ENCODE results near the gene PRAMEF7. TPM values are rescaled to one million over a fixed set of nuclear protein-coding genes. Genes with fewer than 3 reads are reported as not detected.
"Not testable (repeated sequence)": the region's sequence is repeated elsewhere in the genome, so short reads cannot be mapped to it uniquely, and the experiment has no call there.

PRAMEF7 gene
- total RNA-seq, 1 donor from 2014 or later, result not detected

GRCh38 chr1:12947480-12947879, 31.1 kb downstream of the PRAMEF7 start, which contains the start of gene PRAMEF6:
Gene PRAMEF6 (minus strand): TSS chr1:12947580. CDS start chr1:12942518, 5,062 bp downstream.
- not testable (repeated sequence) for H3K27ac ChIP-seq; H3K27ac Mint-ChIP-seq; H3K27me3 Mint-ChIP-seq (ENCODE audit: insufficient read depth, low read depth)

More at GRCh38 chr1:12947480-12947879, 31.1 kb downstream of the PRAMEF7 start, which contains the start of gene PRAMEF6:
- not testable (repeated sequence) for H3K36me3 Mint-ChIP-seq; H3K9ac ChIP-seq; DNase-seq (ENCODE audit: low spot score); H4K20me1 ChIP-seq (ENCODE audit: low read depth); H3K9me3 ChIP-seq (ENCODE audit: low read depth); H2AFZ ChIP-seq (replicated peaks); H3K27me3 ChIP-seq; H3K4me1 Mint-ChIP-seq; H3K4me2 ChIP-seq; H3K4me3 Mint-ChIP-seq; H3K36me3 ChIP-seq; H3K4me3 ChIP-seq; H3F3A ChIP-seq (ENCODE audit: low read depth); H3K79me2 ChIP-seq (ENCODE audit: low read depth); H3K4me1 ChIP-seq; H3K9me3 Mint-ChIP-seq

Small RNA genes lying within 50 kb of the gene (small RNA-seq; reads per million reads assigned to genes)
- not detected for gene RNU6-1072P

Other genes with a start within 250 kb of the PRAMEF7 start
- not detected in 2 replicates for gene AADACL3, start 200.5 kb upstream of the PRAMEF7 start, total RNA-seq (ENCODE audit: low replicate concordance)
- not detected in 2 replicates for gene CFAP107, start 170.4 kb upstream of the PRAMEF7 start, total RNA-seq (ENCODE audit: low replicate concordance)
- not detected in 2 replicates for gene PRAMEF12, start 142.9 kb upstream of the PRAMEF7 start, total RNA-seq (ENCODE audit: low replicate concordance)
- not detected in 2 replicates for gene PRAMEF1, start 125.2 kb upstream of the PRAMEF7 start, total RNA-seq (ENCODE audit: low replicate concordance)
- gene PRAMEF11, start 85.2 kb upstream of the PRAMEF7 start, total RNA-seq (ENCODE audit: low replicate concordance), result not detected in 2 replicates
- gene HNRNPCL1, start 67.9 kb upstream of the PRAMEF7 start, total RNA-seq (ENCODE audit: low replicate concordance), result not detected in 2 replicates
- gene PRAMEF2, start 59.5 kb upstream of the PRAMEF7 start, total RNA-seq (ENCODE audit: low replicate concordance), result not detected in 2 replicates
- gene PRAMEF4, start 30.4 kb upstream of the PRAMEF7 start, total RNA-seq (ENCODE audit: low replicate concordance), result not detected in 2 replicates
- gene PRAMEF10, start 18.3 kb upstream of the PRAMEF7 start, total RNA-seq (ENCODE audit: low replicate concordance), result not detected in 2 replicates
- not detected in 2 replicates for gene PRAMEF6, start 31.0 kb downstream of the PRAMEF7 start, total RNA-seq (ENCODE audit: low replicate concordance)
- not detected in 2 replicates for gene PRAMEF27, start 140.0 kb downstream of the PRAMEF7 start, total RNA-seq (ENCODE audit: low replicate concordance)
- gene HNRNPCL3, start 144.2 kb downstream of the PRAMEF7 start, total RNA-seq (ENCODE audit: low replicate concordance), result not detected in 2 replicates
- not detected in 2 replicates for gene PRAMEF25, start 154.2 kb downstream of the PRAMEF7 start, total RNA-seq (ENCODE audit: low replicate concordance)
- not detected in 2 replicates for gene HNRNPCL2, start 200.2 kb downstream of the PRAMEF7 start, total RNA-seq (ENCODE audit: low replicate concordance)
- not detected in 2 replicates for gene PRAMEF26, start 239.4 kb downstream of the PRAMEF7 start, total RNA-seq (ENCODE audit: low replicate concordance)
- gene HNRNPCL4, start 249.0 kb downstream of the PRAMEF7 start, total RNA-seq (ENCODE audit: low replicate concordance), result not detected in 2 replicates